A549 (cell line): ENCODE measurements around the gene RNF114. TPM values are rescaled to one million over a fixed set of nuclear protein-coding genes. Genes with fewer than 3 reads are reported as not detected.

Experiments
- ATAC-seq, 2 experiments: fragments of 200-7000 bp in 1 of 2; fragments of >200 bp in 1 of 2; cut with Nextera tagmentation in 1 of 2; cut with Tn5 transposase in 1 of 2; 3 replicates each; pipeline versions ENCODE4 v1.8.0 to v1.9.1; 2018 to 2020; ENCODE audit warnings: mild to moderate bottlenecking in 1 of 2, moderate library complexity in 1 of 2
- CTCF ChIA-PET: fragments of 300-600 bp; sonication (Branson Sonifier 250); formaldehyde crosslinking; extraction: SDS; loops from one replicate; lab custom pipeline; 2021; ENCODE audit warnings: antibody characterized with exemption, inconsistent platforms; lab: Yijun Ruan, JAX
- POLR2A ChIA-PET: fragments of 350-600 bp; formaldehyde crosslinking; extraction: SDS; loops from one replicate; lab custom pipeline; 2021; ENCODE audit warnings: antibody characterized with exemption, inconsistent platforms; lab: Yijun Ruan, JAX
- DNase-seq, 2 experiments: peaks; one replicate each; pipeline versions ENCODE4 v3.0.0 to v3.0.0-alpha.2; 2011 to 2016; ENCODE audit warnings: low read depth in 1 of 2, low spot score in 1 of 2
- FAIRE-seq: peaks from 2 replicates; lab custom pipeline; 2011; peaks lifted over from hg19 to GRCh38; lab: Jason Lieb, UNC
- H3K27ac ChIP-seq, 2 experiments: fragments of >200 bp; sonication (Bioruptor Twin); formaldehyde crosslinking; 3 replicates each; pipeline ENCODE4 v1.5.1; 2016 to 2017
- H3K4me1 ChIP-seq: fragments of >200 bp; sonication (Bioruptor Twin); formaldehyde crosslinking; 3 replicates; pipeline ENCODE4 v1.6.1; 2016
- H3K4me2 ChIP-seq: fragments of >200 bp; sonication (Bioruptor Twin); formaldehyde crosslinking; 3 replicates; pipeline ENCODE4 v1.6.1; 2016
- H3K4me3 ChIP-seq: fragments of >200 bp; sonication (Bioruptor Twin); formaldehyde crosslinking; 3 replicates; pipeline ENCODE4 v1.5.1; 2016
- H3K9me3 ChIP-seq: fragments of >200 bp; sonication (Bioruptor Twin); formaldehyde crosslinking; 3 replicates; pipeline ENCODE4 v1.6.1; 2016
- ATOH8 ChIP-seq: fragments of 250-450 bp; sonication (Bioruptor Pico); IDR thresholded peaks from 2 replicates; pipeline ENCODE4 v1.5.0; 2020; ENCODE audit warnings: low read depth, mild to moderate bottlenecking, moderate library complexity
- CBX2 ChIP-seq: fragments of 200-600 bp; sonication (generic); IDR thresholded peaks from 2 replicates; pipeline ENCODE4 v1.6.1; 2016; ENCODE audit warnings: low read depth, mild to moderate bottlenecking, borderline replicate concordance
- CBX8 ChIP-seq: fragments of 200-600 bp; sonication (generic); IDR thresholded peaks from 2 replicates; pipeline ENCODE4 v1.6.1; 2016
- CHD4 ChIP-seq: fragments of 200-600 bp; sonication (generic); IDR thresholded peaks from 2 replicates; pipeline ENCODE4 v1.6.1; 2016; ENCODE audit warnings: antibody characterized with exemption, mild to moderate bottlenecking, borderline replicate concordance
- CTCF ChIP-seq: fragments of >200 bp; sonication (Bioruptor Twin); formaldehyde crosslinking; IDR thresholded peaks from 3 replicates; pipeline ENCODE4 v1.5.1; 2016
- E2F6 ChIP-seq: IDR thresholded peaks from 2 replicates; pipeline ENCODE4 v1.6.1; 2012; ENCODE audit warnings: low read depth, borderline replicate concordance
- ELK1 ChIP-seq: fragments of 150-350 bp; IDR thresholded peaks from 2 replicates; pipeline ENCODE4 v1.6.1; 2014; ENCODE audit warnings: low read depth, mild to moderate bottlenecking, low read length
- EP300 ChIP-seq, 2 experiments: fragments of >200 bp; sonication (Bioruptor Twin); formaldehyde crosslinking; IDR thresholded peaks; 2 replicates in 1 of 2; 3 replicates in 1 of 2; pipeline ENCODE4 v1.6.1; 2016 to 2017
- ESRRA ChIP-seq: fragments of 150-350 bp; IDR thresholded peaks from 2 replicates; pipeline ENCODE4 v1.6.1; 2014; ENCODE audit warnings: mild to moderate bottlenecking, low read length, borderline replicate concordance
- HMGXB4 ChIP-seq: fragments of 250-450 bp; sonication (Bioruptor Pico); IDR thresholded peaks from 2 replicates; pipeline ENCODE4 v1.5.0; 2021; ENCODE audit warnings: mild to moderate bottlenecking, moderate library complexity, borderline replicate concordance
- KDM1A ChIP-seq: fragments of 200-600 bp; sonication (generic); IDR thresholded peaks from 2 replicates; pipeline ENCODE4 v1.6.1; 2016; ENCODE audit warnings: low read depth, mild to moderate bottlenecking
- NR3C1 ChIP-seq: fragments of >200 bp; sonication (Bioruptor Twin); formaldehyde crosslinking; IDR thresholded peaks from 3 replicates; pipeline ENCODE4 v1.6.1; 2017
- POLR2AphosphoS2 ChIP-seq: conservative IDR thresholded peaks from 2 replicates; pipeline ENCODE4 v1.6.1; 2012; ENCODE audit warnings: low read length, improper control_type of control experiment, inconsistent platforms
- REST ChIP-seq: fragments of 200-600 bp; sonication (generic); IDR thresholded peaks from 2 replicates; pipeline ENCODE4 v1.6.1; 2016; ENCODE audit warnings: antibody characterized with exemption, mild to moderate bottlenecking, moderate library complexity
- RFX5 ChIP-seq: fragments of 450-650 bp; IDR thresholded peaks from 2 replicates; pipeline ENCODE4 v1.7.1; 2014; ENCODE audit warnings: antibody characterized with exemption, mild to moderate bottlenecking, moderate library complexity
- RNF2 ChIP-seq: fragments of 200-600 bp; sonication (generic); IDR thresholded peaks from 2 replicates; pipeline ENCODE4 v1.6.1; 2016; ENCODE audit warnings: low read depth, mild to moderate bottlenecking, antibody characterized with exemption, moderate library complexity, borderline replicate concordance
- SREBF2 ChIP-seq: fragments of 450-650 bp; IDR thresholded peaks from 2 replicates; pipeline ENCODE4 v1.6.1; 2014; ENCODE audit warnings: mild to moderate bottlenecking, moderate library complexity
- ZC3H11A ChIP-seq: fragments of 450-650 bp; IDR thresholded peaks from 2 replicates; pipeline ENCODE4 v1.6.1; 2014; ENCODE audit warnings: antibody characterized with exemption, mild to moderate bottlenecking
- WGBS: methylation state at CpG from one replicate; pipeline ENCODE4 v1.1.6; 2017; ENCODE audit errors: missing lambda C conversion rate; 5-methylcytosine and 5-hydroxymethylcytosine counted together
- polyA plus RNA-seq, 4 experiments: library from polyadenylated mRNA; depleted of rRNA in 3 of 4; stranded (reverse); fragments of >200 nt; fragmentation: RNase III in 1 of 4; extraction: RNeasy Plus Mini Kit Qiagen cat#74134 plus additional on column Dnase treatment in 1 of 4; gene quantifications; 2 replicates in 3 of 4; 3 replicates in 1 of 4; pipeline ENCODE4 v1.2.3, GENCODE V29; 2011 to 2017

Gene RNF114
- polyA plus RNA-seq, 2 of the 4 experiments (the other 2 are of a cell fraction): 43.1 to 44.8 TPM

GRCh38 chr20:49936153-49937026, at the start of gene RNF114 (continued):
- no peak for TF ChIP-seq ATOH8 (CRISPR knock-in tag)
- no peak for TF ChIP-seq KDM1A
- TF ChIP-seq ZC3H11A: no peak
- TF ChIP-seq E2F6: no peak
- no peak for TF ChIP-seq POLR2AphosphoS2
- no peak for TF ChIP-seq CBX8
- TF ChIP-seq HMGXB4 (CRISPR knock-in tag): no peak
- TF ChIP-seq CHD4: no peak
- TF ChIP-seq CTCF: no peak
- TF ChIP-seq CBX2: no peak
- TF ChIP-seq ESRRA: no peak
- TF ChIP-seq RNF2: no peak

GRCh38 chr20:49886571-49887213, 49.5 kb upstream of the RNF114 start:
- H3K4me1 ChIP-seq: peaks cover 18% of the 10 kb centered on the region
- CTCF ChIA-PET: interaction anchor here (0.6 to 13.0 kb wide), 19 partner anchors 9 to 500 kb away, joined by 3 to 226 read pairs (median 10); no protein-coding TSS in a partner anchor
- FAIRE-seq: no peak
- no peak overlapping the region for H3K4me2 ChIP-seq
- TF ChIP-seq SREBF2: no peak
- no peak for TF ChIP-seq ESRRA
- TF ChIP-seq REST: no peak
- TF ChIP-seq ATOH8 (CRISPR knock-in tag): no peak
- TF ChIP-seq CBX8: no peak
- no peak for TF ChIP-seq EP300 (IDR thresholded peaks at IDR 0.05)
- TF ChIP-seq NR3C1: no peak
- no peak for TF ChIP-seq RFX5
- no peak for TF ChIP-seq ELK1
- TF ChIP-seq, all 56 proteins: peak for 0
- ATAC-seq (no peak), DNase-seq (no peak)
- WGBS: 85% methylated on average over 22 of the region's 30 CpGs
- Histone ChIP-seq H3K4me3 (no peak overlapping the region), H3K27ac (peak overlapping the region in 1 of 2 experiments; percentile 71; a peak in 1 of 6 replicates), H3K9me3 (no peaks in the 10 kb centered on the region)
- POLR2A ChIA-PET: no interaction called here
